HepG2 (cell line): ENCODE data around the gene NLRC5. TPM values are rescaled to one million over a fixed set of nuclear protein-coding genes. Genes with fewer than 3 reads are reported as not detected.
A peak's percentile ranks its signal among the peaks of the same experiment; 100 is the strongest.

ENCODE experiments used
- ATAC-seq: fragments of 200-7000 bp; cut with Tn5 transposase; 3 replicates; pipeline ENCODE4 v1.9.1; 2020; ENCODE audit warnings: mild to moderate bottlenecking, moderate library complexity
- BruUV-seq: library from RNA; stranded (reverse); fragments of 400-500 nt; replicated peaks from 2 replicates; lab custom pipeline; 2021; lab: Mats Ljungman, UMichigan
- CTCF ChIA-PET: fragments of 300-600 bp; formaldehyde crosslinking; extraction: SDS; loops from one replicate; lab custom pipeline; 2021; ENCODE audit warnings: low total read pairs, inconsistent platforms, low intra/inter-chr PET ratio; lab: Yijun Ruan, JAX
- POLR2A ChIA-PET: fragments of 350-600 bp; sonication (Branson Sonifier 250); formaldehyde crosslinking; loops from one replicate; lab custom pipeline; 2020; ENCODE audit warnings: antibody characterized with exemption, inconsistent platforms; lab: Yijun Ruan, JAX
- DNase-seq: peaks from one replicate; pipeline ENCODE4 v3.0.0-alpha.2; 2015; ENCODE audit warnings: low spot score
- FAIRE-seq: peaks from 3 replicates; lab custom pipeline; 2011; peaks lifted over from hg19 to GRCh38; lab: Jason Lieb, UNC
- H2AFZ ChIP-seq: one replicate; pipeline ENCODE4 v1.6.1; 2011; ENCODE audit warnings: low read length, inconsistent platforms
- H3K27ac ChIP-seq: fragments of 300-600 bp; 3 replicates; pipeline ENCODE4 v1.8.0; 2011; ENCODE audit warnings: mixed run types, mild to moderate bottlenecking, mixed read lengths, low read length, inconsistent platforms; ENCODE audit not compliant: insufficient read depth; ENCODE audit errors: extremely low read length
- H3K27me3 ChIP-seq, 2 experiments: fragments of 200-600 bp in 1 of 2; 2 replicates in 1 of 2; 3 replicates in 1 of 2; pipeline versions ENCODE4 v1.6.0 to v1.8.0; 2011; ENCODE audit warnings: low read length in 2 of 2, mild to moderate bottlenecking in 2 of 2, moderate library complexity in 2 of 2, inconsistent platforms in 1 of 2; ENCODE audit not compliant: insufficient read depth in 2 of 2, control insufficient read depth in 1 of 2
- H3K36me3 ChIP-seq, 2 experiments: fragments of 200-600 bp in 1 of 2; replicated peaks in 1 of 2; 2 replicates in 1 of 2; 3 replicates in 1 of 2; pipeline versions ENCODE4 v1.5.1 to v1.8.0; 2011; ENCODE audit warnings: low read length in 2 of 2, inconsistent platforms in 1 of 2; ENCODE audit not compliant: insufficient read depth in 2 of 2, control insufficient read depth in 1 of 2
- H3K4me1 ChIP-seq: 2 replicates; pipeline ENCODE4 v1.5.1; 2012; ENCODE audit warnings: low read length, inconsistent platforms; ENCODE audit not compliant: insufficient read depth
- H3K4me2 ChIP-seq: 2 replicates; pipeline ENCODE4 v1.6.0; 2011; ENCODE audit warnings: low read depth, low read length, inconsistent platforms
- H3K4me3 ChIP-seq, 3 experiments: fragments of 200-600 bp in 1 of 3; sonication (generic), shearing (Covaris generic) in 1 of 3; replicated peaks in 1 of 3; 2 replicates each; pipeline ENCODE4 v1.5.1; 2011 to 2016; ENCODE audit warnings: low read length in 3 of 3, inconsistent platforms in 2 of 3, low read depth in 2 of 3, mild to moderate bottlenecking in 2 of 3, control low read depth in 1 of 3, mixed read lengths in 1 of 3; ENCODE audit not compliant: insufficient read depth in 1 of 3
- H3K79me2 ChIP-seq: one replicate; pipeline ENCODE4 v1.6.1; 2011; ENCODE audit warnings: low read length, inconsistent platforms; ENCODE audit not compliant: insufficient read depth
- H3K9ac ChIP-seq: 2 replicates; pipeline ENCODE4 v1.6.0; 2011; ENCODE audit warnings: mild to moderate bottlenecking, low read depth, low read length, inconsistent platforms; ENCODE audit not compliant: insufficient read depth
- H3K9me3 ChIP-seq: 2 replicates; pipeline ENCODE4 v1.5.1; 2012; ENCODE audit warnings: mild to moderate bottlenecking, low read length
- H4K20me1 ChIP-seq: 2 replicates; pipeline ENCODE4 v1.6.0; 2011; ENCODE audit warnings: inconsistent platforms, mild to moderate bottlenecking, low read length, moderate library complexity; ENCODE audit not compliant: insufficient read depth
- ADNP ChIP-seq: sonication (generic); formaldehyde crosslinking; IDR thresholded peaks from 2 replicates; pipeline ENCODE4 v1.4.0; 2020; ENCODE audit warnings: missing genetic modification reagents
- CBFB ChIP-seq: sonication (generic); formaldehyde crosslinking; IDR thresholded peaks from 2 replicates; pipeline ENCODE4 v1.4.0; 2020; ENCODE audit warnings: missing genetic modification reagents
- CREB3 ChIP-seq: sonication (generic); formaldehyde crosslinking; IDR thresholded peaks from 2 replicates; pipeline ENCODE4 v1.5.0; 2020; ENCODE audit warnings: missing genetic modification reagents
- GPBP1L1 ChIP-seq: sonication (generic); formaldehyde crosslinking; IDR thresholded peaks from 2 replicates; pipeline ENCODE4 v1.5.0; 2020; ENCODE audit warnings: mild to moderate bottlenecking, missing genetic modification reagents
- RARG ChIP-seq: sonication (generic); formaldehyde crosslinking; IDR thresholded peaks from 2 replicates; pipeline ENCODE4 v1.4.0; 2020; ENCODE audit warnings: low read depth, mild to moderate bottlenecking, missing genetic modification reagents
- SATB2 ChIP-seq: sonication (generic); formaldehyde crosslinking; IDR thresholded peaks from 2 replicates; pipeline ENCODE4 v1.5.0; 2020; ENCODE audit warnings: missing genetic modification reagents
- ZNF24 ChIP-seq: fragments of 450-650 bp; IDR thresholded peaks from 2 replicates; pipeline ENCODE4 v1.6.1; 2017; ENCODE audit warnings: antibody characterized with exemption, mild to moderate bottlenecking
- ZNF430 ChIP-seq: sonication (generic); formaldehyde crosslinking; IDR thresholded peaks from 2 replicates; pipeline ENCODE4 v1.9.0; 2021; ENCODE audit warnings: mild to moderate bottlenecking, missing genetic modification reagents
- ZNF512 ChIP-seq: sonication (generic); formaldehyde crosslinking; IDR thresholded peaks from 2 replicates; pipeline ENCODE4 v1.4.0; 2020; ENCODE audit warnings: mild to moderate bottlenecking, missing genetic modification reagents
- ZNF629 ChIP-seq: sonication (generic); formaldehyde crosslinking; conservative IDR thresholded peaks from 2 replicates; pipeline ENCODE4 v1.5.0; 2020; ENCODE audit warnings: missing genetic modification reagents
- ZNF687 ChIP-seq: sonication (generic); formaldehyde crosslinking; IDR thresholded peaks from 2 replicates; pipeline ENCODE4 v1.5.1; 2020; ENCODE audit warnings: mild to moderate bottlenecking, missing genetic modification reagents, moderate library complexity
- ZSCAN12 ChIP-seq: sonication (generic); formaldehyde crosslinking; IDR thresholded peaks from 2 replicates; pipeline ENCODE4 v1.9.0; 2021; ENCODE audit warnings: mild to moderate bottlenecking, missing genetic modification reagents
- WGBS: methylation state at CpG from one replicate; pipeline ENCODE4 v1.1.6; 2017; ENCODE audit warnings: low lambda C conversion rate; 5-methylcytosine and 5-hydroxymethylcytosine counted together
- in situ Hi-C: cut with HindIII; loops from 2 replicates; pipeline ENCODE4 v1.10.0; 2017; ENCODE audit warnings: low pct_unique_long_range_greater_than_20kb; ENCODE audit not compliant: extremely low pct_ligation_motif_present
- intact Hi-C: fragments of 100-400 bp; cut with micrococcal nuclease; formaldehyde crosslinking; loops from one replicate; pipeline ENCODE4 v1.10.0; 2022; ENCODE audit not compliant: unreplicated experiment
- polyA plus RNA-seq, 8 experiments: library from polyadenylated mRNA; depleted of rRNA in 3 of 8; stranded (reverse) in 7 of 8; unstranded in 1 of 8; fragments of >200 nt; fragmentation: Illumina TruSeq in 4 of 8; extraction: Trizol in 4 of 8; gene quantifications; 2 replicates each; pipeline versions ENCODE4 v1.2.1 to v1.2.3, GENCODE V29; 2011 to 2016; ENCODE audit warnings: low read depth in 4 of 8, missing spikeins in 1 of 8, mixed read lengths in 1 of 8; ENCODE audit not compliant: insufficient read depth in 1 of 8
- total RNA-seq, 5 experiments: library from RNA; depleted of rRNA; stranded (reverse); fragments of >200 nt; fragmentation: Illumina TruSeq; extraction: Trizol; gene quantifications; 2 replicates each; pipeline ENCODE4 v1.2.3, GENCODE V29; 2016; ENCODE audit warnings: low read depth in 1 of 5

Gene NLRC5
- total and polyA plus RNA-seq, 2 of the 13 experiments (the other 11 are each of a cell fraction or from before 2014, with no cell fraction given) = 6.3 to 12.7 TPM

DNA sequence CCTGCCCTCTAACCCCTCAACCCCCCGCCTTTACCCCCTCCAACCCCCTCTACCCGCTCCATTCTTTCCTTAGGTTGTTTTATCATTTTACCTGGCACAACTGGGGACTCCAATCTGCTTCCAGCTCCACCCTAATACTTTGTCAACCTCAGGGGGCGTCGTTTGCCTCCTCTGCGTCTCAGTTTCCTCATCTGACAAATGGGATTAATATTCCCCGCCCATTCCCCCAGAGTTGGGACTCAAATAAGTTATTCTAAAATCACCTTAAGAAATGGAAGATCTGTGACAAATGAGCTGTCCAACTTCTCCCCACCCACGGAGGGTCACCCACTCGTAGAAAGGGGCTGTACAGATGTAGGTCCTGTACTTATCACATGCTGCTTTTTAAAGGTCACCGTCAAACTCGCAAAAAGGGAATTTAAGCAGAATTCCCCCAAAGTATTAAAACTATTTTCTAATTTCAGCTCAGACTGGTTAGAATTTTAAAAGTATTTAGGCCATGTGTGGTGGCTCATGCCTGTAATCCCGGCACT lies 62.4 kb downstream of the NLRC5 start:
- CTCF ChIA-PET = no interaction called here

GRCh38 chr16:57053206-57053605 lies 63.8 kb downstream of the NLRC5 start:
- POLR2A ChIA-PET = no interaction called here
- in situ Hi-C loops = no loop called here
- BruUV-seq = no TSS peak
- Histone ChIP-seq H3K79me2 (no peaks in the 10 kb centered on the region), H2AFZ (no peak overlapping the region), H3K27ac (no peak overlapping the region), H3K9ac (no peak overlapping the region), H3K4me1 (no peaks in the 10 kb centered on the region), H3K9me3 (no peaks in the 10 kb centered on the region), H3K36me3 (no peaks in the 10 kb centered on the region), H3K27me3 (peaks cover 2 to 30% of the 10 kb centered on the region in 2 experiments), H3K4me3 (no peak overlapping the region), H4K20me1 (no peaks in the 10 kb centered on the region), H3K4me2 (no peak overlapping the region)
- ATAC-seq (no peak), FAIRE-seq (no peak), DNase-seq (no peak)
- 53% methylated on average over 9 of the region's 9 CpGs for WGBS
- CTCF ChIA-PET = no interaction called here
- intact Hi-C loops = no loop called here
- TF ChIP-seq ZNF512 (CRISPR knock-in tag) (no peak), ZNF687 (no peak), ZNF430 (CRISPR knock-in tag) (no peak), CREB3 (CRISPR knock-in tag) (no peak), SATB2 (no peak), ZNF24 (no peak), ZSCAN12 (no peak), CBFB (CRISPR knock-in tag) (no peak), GPBP1L1 (CRISPR knock-in tag) (no peak), ADNP (CRISPR knock-in tag) (no peak)

More for the DNA sequence above, 62.4 kb downstream of the NLRC5 start:
- no TSS peak for BruUV-seq
- intact Hi-C loops (no loop called here), in situ Hi-C loops (no loop called here)
- 59% methylated on average over 11 of the region's 11 CpGs for WGBS
- Histone ChIP-seq H3K79me2 (no peaks in the 10 kb centered on the region), H2AFZ (no peak overlapping the region), H3K27me3 (peaks cover 2 to 30% of the 10 kb centered on the region in 2 experiments), H3K36me3 (no peaks in the 10 kb centered on the region), H3K4me1 (no peaks in the 10 kb centered on the region), H3K27ac (no peak overlapping the region), H3K4me2 (no peak overlapping the region), H3K4me3 (no peak overlapping the region), H3K9ac (no peak overlapping the region), H3K9me3 (no peaks in the 10 kb centered on the region), H4K20me1 (no peaks in the 10 kb centered on the region)
- TF ChIP-seq ZNF629 = peak; percentile 50
- TF ChIP-seq RARG = no peak
- no peak for FAIRE-seq
- POLR2A ChIA-PET = no interaction called here
- ATAC-seq = no peak
- no peak for DNase-seq
